NCI-H748 treated with DMSO at 0.1 percent for 48 hours (cell line): ENCODE measurements around the gene NEU4.
"Not testable (repeated sequence)": the region's sequence is repeated elsewhere in the genome, so short reads cannot be mapped to it uniquely, and the experiment has no call there.

Source experiments
- DNase-seq: peaks from one replicate; lab custom pipeline; 2025; lab: John Stamatoyannopoulos, UW

NEU4 gene, protein sequence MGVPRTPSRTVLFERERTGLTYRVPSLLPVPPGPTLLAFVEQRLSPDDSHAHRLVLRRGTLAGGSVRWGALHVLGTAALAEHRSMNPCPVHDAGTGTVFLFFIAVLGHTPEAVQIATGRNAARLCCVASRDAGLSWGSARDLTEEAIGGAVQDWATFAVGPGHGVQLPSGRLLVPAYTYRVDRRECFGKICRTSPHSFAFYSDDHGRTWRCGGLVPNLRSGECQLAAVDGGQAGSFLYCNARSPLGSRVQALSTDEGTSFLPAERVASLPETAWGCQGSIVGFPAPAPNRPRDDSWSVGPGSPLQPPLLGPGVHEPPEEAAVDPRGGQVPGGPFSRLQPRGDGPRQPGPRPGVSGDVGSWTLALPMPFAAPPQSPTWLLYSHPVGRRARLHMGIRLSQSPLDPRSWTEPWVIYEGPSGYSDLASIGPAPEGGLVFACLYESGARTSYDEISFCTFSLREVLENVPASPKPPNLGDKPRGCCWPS

DNA sequence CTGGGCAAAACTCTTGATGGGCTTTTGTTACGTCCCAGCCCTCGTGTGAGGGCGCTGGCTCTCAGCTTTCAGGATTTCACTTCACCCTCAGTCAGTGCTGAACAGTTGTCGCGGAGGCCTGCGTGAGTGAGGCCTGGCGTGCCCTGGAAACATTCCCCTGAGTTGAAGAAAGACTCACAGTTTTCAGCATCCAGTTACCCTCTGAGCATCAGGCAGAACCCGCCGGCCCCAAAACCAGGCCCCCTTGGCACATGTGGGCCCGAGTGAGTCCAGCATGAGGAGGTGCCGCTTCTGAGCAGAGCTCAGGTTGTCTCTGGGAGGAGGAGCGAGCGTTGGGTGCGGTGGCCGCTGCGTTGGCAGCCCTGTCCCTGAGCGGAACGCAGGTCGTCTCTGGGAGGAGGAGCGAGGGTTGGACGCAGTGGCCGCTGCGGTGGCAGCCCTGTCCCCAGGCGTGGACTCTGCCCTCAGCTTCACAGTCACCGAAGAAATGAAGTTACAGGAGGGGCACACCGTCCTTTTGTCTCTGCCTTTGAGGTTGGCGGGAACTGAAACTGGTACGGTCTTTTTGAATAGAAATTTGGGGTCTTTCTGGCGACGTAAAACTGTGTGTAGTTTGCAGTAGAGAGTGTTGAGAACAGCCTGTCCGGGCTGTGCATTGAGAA, at the start of gene NEU4:
Gene NEU4 (plus strand): TSS at position 473 of the 662 bp plus-strand sequence. CDS start 5,292 bp downstream, outside the sequence.
- no peak for DNase-seq

DNA sequence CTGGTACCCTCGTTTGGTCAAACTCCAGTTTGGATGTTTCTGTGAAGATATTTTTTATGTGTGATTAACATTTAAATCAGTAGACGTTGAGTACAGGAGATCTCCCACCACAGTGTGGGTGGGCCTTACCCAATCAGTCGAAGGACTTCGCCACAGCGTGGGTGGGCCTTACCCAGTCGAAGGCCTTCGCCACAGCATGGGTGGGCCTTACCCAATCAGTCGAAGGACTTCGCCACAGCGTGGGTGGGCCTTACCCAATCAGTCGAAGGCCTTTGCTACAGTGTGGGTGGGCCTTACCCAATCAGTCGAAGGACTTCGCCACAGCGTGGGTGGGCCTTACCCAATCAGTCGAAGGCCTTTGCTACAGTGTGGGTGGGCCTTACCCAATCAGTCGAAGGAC, 49.1 kb upstream of the NEU4 start:
- DNase-seq, result not testable (repeated sequence)

DNA sequence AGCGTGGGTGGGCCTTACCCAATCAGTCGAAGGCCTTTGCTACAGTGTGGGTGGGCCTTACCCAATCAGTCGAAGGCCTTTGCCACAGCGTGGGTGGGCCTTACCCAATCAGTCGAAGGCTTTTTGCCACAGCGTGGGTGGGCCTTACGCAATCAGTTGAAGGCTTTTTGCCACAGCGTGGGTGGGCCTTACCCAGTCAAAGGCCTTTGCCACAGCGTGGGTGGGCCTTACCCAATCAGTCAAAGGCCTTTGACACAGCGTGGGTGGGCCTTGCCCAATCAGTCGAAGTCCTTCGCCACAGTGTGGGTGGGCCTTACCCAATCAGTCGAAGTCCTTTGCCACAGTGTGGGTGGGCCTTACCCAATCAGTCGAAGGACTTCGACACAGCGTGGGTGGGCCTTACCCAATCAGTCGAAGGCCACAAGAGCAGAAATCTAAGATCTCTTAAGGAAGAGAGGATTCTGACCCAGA, 48.7 kb upstream of the NEU4 start:
- no peak for DNase-seq

DNA sequence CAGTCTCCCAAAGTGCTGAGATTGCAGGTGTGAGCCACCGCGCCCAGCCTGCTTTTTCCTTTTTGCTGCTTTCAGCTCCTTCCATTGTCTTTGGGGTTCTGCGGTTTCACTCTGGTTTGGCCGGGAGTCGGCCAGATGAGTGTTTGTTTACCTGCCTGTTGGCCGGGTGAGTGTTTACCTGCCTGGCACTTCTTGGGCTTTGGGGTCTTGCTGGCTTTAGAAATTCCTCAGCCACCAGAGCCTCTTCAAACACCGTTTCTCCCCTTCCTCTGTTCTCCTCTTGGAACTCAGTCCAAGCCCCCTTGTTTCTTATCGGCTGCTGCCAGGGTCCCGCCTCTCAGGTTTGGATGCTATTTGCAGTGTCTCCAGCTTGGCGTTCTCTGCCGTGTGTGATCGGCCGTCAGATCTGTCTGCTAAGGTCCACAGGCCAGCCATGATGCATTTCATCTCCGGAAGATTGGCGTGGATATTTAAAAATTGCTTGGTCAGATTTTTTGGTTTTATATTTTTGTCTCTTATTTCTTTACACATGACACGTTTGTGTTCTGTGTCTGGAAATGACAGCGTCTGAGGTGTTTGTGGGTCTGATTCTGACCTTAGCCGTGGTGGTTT, 46.6 kb upstream of the NEU4 start:
- DNase-seq, result no peak

DNA sequence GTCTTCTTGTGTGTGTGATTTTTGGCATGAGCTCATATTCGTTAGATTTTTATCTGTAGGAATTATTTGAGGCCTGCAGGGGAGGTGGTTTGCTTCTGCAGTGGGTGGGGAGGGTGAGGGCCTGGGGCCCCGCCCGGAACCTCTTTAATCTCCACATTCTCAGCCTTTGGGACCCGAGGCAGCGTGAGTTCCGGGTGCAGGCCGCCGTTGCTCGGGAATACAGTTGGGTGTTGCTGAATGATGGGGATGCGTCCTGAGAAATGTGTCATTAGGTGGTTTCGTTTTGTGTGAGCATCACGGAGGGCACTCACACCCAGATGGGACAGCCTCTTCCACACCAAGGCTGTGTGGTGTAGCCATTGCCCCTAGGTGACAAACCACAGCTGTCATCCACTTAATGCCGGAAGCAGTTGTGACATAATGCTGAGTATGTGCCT, 46.0 kb upstream of the NEU4 start:
- DNase-seq, result no peak

DNA sequence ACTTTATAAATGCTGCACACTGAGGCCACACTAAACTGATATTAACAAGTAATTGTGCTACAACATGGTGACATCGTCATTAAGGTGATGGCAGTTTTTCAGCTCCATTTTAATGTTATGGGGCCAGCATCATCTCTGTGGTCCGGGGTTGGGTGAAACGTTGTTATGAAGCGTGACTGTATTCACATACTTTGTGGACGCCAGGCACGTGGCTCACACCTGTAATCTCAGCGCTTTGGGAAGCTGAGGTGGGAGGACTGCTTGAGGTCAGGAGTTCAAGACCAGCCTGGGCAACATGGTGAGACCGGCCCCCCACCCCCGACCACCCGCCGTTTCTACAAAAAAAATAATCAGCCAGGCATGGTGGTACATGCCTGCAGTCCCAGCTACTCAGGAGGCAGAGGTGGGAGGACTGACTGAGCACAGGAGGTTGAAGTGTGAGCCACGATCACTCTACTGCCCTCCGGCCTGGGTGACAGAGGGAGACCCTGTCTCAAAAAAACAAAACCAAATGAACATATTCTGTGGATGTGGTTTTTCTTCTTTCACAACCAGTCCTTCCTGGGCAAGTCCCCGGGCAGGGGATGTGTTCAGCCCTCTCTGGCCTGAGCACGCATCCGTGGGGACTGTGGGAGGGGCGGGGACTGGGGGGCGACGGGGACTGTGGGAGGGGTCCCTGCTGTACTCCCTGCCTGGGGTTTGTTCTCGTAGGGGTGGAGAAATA, 45.3 kb upstream of the NEU4 start:
- DNase-seq, result no peak

DNA sequence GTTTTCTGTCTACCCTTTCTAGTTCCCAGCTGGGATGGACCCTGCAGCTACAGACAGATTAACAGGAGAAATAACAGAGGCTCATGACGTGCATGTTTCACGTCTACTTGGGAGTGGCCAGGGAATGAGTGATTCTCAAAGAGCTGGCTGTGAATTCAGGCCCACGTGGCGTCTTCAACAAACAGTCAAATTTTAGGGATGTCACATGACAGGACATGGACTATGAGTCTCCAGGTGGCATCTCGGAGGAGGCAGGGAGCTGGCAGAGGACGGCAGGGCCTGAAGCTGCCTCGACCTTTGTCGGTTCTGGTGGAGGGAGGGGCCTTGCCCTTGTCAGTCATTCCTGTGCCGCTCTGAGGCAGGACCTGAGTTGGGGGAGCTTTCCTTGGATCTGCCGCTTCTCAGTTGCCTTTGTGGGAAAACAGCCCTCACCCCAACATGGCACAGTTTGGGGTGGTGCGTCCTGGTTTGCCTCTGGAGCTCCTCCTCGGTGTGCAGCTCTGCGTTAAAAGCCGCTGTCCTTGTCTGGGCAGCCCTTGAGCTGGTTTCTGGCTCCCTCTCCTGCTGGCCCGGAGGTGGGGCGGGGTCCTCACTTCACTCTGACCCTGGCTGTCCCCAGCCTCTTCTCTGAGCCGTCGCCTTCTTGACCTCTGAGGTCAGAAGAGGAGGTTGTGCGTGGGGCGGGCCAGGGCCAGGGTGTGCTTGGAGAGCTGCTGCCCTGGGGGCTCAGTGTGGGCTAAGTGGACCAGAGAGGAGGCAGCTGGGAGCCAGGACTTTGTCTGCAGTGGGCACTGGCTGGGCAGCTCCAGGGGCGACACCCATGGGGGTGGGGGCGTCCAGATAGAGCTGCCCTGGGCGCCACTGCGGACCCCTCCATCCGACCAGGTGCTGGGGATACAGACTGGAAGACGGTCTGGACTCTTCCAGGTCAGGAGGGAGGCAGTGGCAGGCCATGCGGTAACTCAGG, 44.4 kb upstream of the NEU4 start:
- DNase-seq, result no peak

DNA sequence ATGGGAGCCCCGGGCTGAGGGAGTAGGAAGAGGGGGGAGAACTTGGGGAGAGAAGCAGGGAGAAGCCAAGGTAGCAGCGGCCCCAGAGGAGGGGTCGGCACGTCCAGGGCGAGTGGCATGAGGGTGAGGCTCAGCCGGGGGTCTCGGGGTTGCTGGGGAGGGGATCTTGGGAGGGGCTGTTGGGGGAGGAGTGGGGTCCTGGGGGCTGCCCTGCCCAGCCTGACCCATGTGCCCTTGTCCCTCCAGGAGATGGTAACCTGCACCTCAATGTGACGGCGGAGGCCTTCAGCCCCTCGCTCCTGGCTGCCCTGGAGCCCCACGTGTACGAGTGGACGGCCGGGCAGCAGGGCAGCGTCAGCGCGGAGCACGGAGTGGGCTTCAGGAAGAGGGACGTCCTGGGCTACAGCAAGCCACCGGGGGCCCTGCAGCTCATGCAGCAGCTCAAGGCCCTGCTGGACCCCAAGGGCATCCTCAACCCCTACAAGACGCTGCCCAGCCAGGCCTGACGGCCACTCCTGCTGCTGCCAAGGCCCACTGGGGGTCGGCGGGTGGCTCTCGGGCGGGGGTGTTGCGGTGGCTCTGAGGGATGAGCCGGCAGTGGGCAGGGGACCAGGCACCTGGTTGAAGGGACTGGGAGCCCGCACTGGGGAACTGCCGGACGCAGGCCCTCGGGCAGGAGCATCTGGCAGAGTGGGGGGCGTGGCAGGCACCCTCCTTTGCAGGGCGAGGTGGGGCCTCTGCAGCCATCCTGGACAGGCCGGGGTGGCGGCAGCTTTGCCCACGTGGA, 41.3 kb upstream of the NEU4 start:
- no peak for DNase-seq

DNA sequence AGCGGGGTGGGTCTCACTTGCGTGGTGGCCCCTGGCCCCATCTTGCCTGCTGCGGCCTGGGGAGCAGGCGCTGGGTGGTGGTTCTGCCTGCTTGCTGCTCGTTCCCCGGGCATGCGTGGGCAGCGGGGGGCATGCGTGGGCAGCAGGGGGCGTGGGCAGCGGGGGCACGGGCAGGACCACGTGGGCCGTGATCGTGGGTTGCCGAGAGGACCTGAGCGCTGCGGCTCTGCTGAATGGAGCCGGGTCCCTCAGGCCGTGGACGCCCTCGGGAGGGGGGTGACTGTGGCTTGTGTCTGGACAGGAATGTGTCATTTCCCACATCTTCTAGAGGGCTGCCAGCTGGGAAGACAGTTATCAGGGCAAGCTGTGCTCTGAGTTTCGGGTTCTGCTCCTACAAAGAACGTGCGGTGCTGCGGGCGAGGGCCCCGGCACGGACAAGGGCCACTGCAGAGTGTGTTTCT, 40.7 kb upstream of the NEU4 start:
- DNase-seq, result no peak

DNA sequence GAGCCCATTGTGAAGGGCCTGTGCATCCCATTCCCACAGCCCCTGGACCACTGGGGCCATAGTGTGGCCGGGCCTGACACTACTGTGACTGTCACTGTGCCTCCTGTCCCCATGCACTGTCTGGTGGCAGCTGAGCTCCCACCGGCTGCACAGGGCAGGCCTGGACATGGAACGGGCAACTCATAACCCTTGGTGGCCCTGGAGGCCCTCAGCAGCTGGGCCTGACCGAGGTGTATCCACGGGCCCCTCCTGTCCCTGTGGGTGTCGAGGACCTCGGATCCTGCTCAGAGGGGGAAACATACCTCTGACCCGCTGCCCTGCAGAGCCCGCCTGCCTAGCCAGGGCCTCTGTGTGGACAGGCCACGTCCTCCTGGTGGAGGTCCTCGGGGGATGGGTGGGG, 40.1 kb upstream of the NEU4 start:
- DNase-seq, result no peak

DNA sequence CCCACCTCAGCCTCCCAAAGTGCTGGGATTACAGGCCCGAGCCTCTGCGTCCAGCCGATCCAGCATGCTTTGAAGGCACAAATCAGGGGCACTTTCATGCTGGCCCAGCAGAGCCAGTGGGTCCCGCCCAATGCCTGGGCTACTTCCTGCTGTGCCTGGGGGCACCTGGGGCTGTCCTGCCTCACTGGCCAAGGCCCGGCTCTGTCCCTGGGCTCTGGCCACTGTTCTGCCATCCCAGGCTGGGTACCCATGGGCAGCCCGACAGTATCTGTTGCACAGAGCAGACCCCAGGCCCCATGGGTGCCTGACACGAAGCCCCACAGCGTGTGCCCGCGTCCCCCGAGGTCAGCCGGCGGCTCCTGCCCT, 39.2 kb upstream of the NEU4 start:
- DNase-seq, result no peak

DNA sequence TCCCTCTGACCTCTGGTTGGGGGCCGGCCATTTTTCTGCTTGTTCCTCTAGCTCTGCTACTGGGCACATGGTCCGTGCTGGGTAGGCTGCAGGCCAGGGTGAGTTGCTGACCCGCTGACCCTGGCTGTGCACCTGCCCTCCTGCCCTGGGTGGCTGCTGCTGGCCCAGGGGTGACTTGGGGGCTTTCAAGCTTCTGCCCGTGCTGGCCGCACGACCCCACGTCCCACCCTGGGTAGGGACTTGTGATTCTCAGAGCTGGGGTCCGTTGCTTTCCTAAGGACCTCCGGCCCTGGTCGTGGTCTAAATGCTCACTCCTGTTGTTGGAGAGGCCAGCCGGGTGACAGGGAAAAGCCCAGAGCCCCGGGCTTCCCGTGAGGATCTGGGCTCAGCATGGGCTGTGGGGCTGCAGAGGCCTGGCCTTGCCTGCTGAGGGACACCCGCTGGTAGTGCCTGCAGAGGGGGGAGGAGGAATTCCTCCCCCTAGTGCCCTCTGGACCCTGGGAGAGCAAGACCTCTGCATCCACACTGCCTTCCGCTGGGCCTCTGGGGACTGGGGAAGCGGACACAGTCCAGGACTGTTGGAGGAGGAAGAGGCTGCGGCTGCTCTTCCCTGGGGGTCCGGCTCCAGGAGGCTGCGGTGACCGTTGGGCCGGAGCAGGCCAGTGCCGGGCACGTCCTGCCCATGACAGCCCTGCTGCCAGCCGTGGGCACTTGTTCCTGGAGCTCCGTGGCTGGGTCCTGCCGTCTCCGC, 38.6 kb upstream of the NEU4 start:
- DNase-seq, result no peak

DNA sequence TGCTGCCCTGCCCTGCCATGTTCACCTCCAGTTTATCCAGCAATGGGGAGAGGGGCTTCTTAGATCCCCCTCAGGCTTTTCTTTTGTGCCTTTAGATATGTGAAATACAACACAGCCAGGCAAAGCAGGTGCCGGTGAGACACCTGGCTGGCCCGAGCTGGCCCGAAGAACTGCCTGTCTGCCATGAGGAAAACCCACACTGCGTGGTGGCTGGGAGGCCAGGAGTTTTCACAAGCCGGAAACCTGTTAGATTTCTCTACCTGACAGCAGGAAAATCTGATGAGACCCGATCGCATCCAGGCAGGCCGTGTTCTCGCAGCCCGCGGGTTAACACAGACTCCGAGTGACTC, 38.1 kb upstream of the NEU4 start:
- no peak for DNase-seq

DNA sequence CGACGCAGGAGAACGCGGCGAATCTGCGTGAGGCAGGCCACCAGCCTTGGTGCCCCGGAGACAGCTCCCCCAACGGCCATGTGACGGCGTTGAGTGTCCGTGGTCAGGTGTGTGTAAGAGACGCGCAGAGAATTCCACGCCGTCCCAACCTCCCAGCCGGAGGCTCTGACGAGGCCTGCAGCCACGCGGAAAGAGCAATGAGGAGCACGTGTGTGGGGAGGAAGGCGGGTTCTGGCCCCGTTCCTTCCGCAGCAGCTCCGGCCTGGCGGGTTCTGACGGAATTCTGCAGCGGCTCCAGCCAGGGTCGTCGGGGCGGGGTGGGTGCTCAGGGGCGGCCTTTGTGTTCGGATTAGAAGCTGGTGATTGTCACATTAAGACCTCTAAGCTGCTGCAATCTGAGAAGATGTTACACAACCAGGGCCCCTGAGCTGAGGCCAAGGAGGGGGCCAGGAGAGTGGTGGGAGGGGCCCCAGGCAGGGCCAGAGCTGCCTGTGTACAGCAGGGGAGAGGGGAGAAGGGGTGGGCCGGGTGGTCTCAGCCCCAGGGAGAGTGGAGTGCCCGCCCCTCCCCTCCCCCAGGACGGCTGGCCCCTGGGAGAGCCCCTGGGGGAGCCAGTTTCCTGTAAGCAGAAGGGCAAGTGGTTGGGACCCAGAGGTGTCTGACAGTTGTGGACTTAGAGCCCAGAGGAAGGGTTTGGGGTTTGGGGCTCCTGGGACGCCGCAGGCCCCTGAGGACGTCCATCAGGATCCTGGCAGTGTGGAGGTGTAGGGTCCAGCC, 37.5 kb upstream of the NEU4 start:
- no peak for DNase-seq

DNA sequence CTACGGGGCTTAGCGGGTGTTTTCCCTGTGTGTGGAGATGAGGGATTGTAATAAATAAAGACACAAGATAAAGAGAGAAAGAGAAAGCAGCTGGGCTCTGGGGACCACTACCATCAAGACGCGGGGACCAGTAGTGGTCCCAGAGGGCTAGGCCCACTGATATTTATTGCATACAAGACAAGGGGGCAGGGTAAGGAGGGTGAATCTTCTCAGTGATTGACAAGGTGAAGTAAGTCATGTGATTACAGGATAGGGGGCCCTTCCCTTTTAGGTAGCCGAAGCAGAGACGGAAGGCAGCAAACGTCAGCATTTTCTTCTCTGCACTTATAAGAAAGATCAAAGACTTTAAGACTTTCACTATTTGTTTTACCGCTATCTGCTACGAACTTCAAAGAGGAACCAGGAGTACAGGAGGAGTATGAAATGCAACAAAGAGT, 36.9 kb upstream of the NEU4 start:
- no peak for DNase-seq

DNA sequence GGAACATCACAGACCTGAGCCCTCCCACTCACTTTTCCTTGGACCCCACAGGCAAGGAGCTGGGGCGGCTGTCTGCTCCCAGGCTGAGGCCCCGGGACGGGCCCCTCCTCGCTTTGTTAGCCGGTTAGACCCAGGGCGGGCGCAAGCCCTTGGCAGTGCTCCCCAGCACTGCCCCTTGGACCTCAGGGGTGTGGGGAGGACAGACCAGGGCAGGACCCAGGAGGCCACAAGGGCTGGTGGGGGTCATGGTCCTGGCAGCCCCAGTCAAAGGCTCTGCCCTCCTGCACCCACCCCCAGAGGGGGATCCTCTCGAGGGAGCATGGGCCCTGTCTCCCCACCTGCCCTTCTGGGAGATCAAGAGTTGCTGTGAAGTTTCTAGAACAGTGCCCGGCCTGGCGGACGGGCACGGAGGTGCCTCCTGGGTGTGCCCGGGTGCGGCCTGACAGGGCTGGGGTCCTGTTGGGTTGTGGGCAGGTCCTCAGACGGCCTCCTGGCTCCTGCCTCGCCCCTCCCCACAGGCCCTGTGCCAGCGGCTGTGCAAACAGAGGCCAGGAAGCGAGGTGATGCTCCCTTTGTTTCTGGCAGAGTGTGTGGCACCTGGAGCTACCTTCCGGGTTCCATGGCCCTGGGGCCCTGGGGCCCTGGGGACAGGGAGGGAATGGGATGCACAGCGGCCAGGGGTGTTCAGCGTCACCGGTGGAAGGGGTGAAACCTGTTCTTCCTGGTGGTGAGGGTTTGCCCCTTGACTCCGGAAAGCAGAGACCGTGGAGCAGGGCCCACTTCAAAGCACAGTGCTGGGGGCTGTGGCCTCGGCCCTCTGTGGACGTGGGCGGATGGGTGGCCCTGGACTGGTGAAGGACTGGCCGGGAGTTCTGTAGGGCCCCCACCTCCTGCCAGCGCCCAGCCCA, 35.2 kb upstream of the NEU4 start:
- no peak for DNase-seq

DNA sequence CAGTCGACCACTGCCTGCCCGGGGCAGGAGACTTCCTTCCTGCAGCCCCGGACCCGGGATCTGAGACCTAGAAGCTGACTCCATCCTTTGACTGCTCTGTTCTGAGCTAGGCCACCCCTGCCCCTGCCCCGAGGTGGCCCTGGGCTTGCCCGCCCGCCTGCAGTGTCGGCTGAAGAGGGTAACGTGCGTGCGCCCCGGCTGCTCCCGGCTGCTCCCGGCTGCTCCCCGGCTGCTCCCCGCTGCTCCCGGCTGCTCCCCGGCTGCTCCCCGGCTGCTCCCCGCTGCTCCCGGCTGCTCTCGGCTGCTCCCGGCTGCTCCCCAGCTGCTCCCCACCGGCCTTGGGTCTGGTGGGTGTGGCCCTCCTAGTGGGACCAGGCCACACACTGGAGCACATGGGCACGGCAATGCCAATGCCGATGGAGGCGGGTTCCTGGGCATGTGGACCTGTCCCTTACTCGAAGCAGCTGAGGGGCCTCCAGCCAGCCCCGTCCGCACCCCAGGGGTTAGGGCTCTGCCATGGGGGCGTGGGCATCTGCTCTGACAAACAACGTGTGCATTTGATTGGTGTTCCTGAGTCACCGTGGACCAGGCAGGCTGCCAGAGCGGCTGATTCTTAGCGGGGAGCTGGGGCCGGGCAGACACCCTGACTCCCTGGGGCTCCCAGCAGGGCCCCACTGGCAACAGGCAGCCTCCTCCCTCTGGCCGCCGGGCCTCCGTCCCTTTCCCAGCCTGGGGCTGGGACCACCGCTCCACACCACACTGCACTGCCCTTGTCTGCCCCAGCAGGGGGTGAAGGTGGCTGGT, 34.4 kb upstream of the NEU4 start:
- no peak for DNase-seq
